ENCODE results near the gene IGF2.

DNA sequence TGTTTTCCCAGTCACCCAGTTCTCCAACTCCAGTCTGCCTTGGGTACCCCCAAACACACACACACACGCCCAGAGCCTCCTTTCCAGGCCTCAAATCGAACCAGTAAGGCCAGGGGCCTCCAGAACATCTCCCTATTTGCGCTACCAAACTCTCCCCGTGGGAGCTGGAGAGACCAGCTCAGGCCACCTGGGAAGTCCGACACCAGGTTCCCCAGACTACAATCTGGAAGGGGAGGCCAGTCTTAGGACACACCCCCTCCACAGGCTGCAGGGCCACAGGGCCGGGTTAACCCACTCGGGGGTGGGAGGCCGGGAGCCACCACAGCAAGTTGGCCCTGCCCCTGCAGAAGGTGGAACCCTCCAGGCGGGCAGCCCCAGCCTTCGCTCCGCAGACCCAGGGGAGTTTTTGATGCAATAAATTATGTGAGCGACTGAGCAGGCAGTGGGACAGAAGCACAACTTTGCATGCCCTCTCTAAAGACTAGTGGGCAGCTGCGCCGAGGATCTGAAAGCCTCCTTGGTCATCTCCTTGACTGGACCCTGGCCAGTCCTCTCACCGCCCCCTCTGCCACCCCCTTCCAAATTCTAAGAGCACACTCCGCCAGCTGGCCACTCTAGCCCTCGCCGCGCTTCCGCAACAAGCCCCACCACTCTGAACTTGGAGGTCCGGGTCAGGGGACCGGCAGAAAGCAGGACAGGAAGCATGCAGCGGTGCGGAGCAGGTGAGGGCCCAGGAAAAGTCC is 2.8 kb downstream of the IGF2 start:
- TF ChIP-seq, protein P1, sequence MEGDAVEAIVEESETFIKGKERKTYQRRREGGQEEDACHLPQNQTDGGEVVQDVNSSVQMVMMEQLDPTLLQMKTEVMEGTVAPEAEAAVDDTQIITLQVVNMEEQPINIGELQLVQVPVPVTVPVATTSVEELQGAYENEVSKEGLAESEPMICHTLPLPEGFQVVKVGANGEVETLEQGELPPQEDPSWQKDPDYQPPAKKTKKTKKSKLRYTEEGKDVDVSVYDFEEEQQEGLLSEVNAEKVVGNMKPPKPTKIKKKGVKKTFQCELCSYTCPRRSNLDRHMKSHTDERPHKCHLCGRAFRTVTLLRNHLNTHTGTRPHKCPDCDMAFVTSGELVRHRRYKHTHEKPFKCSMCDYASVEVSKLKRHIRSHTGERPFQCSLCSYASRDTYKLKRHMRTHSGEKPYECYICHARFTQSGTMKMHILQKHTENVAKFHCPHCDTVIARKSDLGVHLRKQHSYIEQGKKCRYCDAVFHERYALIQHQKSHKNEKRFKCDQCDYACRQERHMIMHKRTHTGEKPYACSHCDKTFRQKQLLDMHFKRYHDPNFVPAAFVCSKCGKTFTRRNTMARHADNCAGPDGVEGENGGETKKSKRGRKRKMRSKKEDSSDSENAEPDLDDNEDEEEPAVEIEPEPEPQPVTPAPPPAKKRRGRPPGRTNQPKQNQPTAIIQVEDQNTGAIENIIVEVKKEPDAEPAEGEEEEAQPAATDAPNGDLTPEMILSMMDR (IDR thresholded peaks at IDR 0.05): no peak
- no peak for TF ChIP-seq POLR2A (IDR thresholded peaks at IDR 0.05)
- TF ChIP-seq POLR2AphosphoS5 (IDR thresholded peaks at IDR 0.05): no peak
- TF ChIP-seq EP300 (IDR thresholded peaks at IDR 0.05; ENCODE audit: low read depth): no peak
